Renal cortical epithelial cell (primary cell): ENCODE data around the gene POU3F3. TPM values are rescaled to one million over a fixed set of nuclear protein-coding genes. Genes with fewer than 3 reads are reported as not detected.
A peak's percentile ranks its signal among the peaks of the same experiment; 100 is the strongest.

ENCODE experiments used
- DNase-seq: peaks from one replicate; pipeline ENCODE4 v3.0.0-alpha.2; 2011; ENCODE audit warnings: low read depth
- total RNA-seq: library from RNA; depleted of rRNA; stranded (reverse); fragments of >200 nt; gene quantifications from 2 replicates; pipeline ENCODE4 v1.2.3, GENCODE V29; 2014

The POU3F3 gene
- total RNA-seq, 1 donor from 2014 or later: 81.9 TPM

GRCh38 chr2:104846786-104847585 is 6.9 kb upstream of the POU3F3 start:
- peak; percentile 56 for DNase-seq

GRCh38 chr2:104847586-104848160 is 6.2 kb upstream of the POU3F3 start:
- no peak for DNase-seq

GRCh38 chr2:104848526-104848925 is 5.4 kb upstream of the POU3F3 start:
- peak; percentile 94 for DNase-seq

- no peak for DNase-seq
These were observed 4.8 kb upstream of the POU3F3 start for GRCh38 chr2:104849101-104849500.

GRCh38 chr2:104849618-104850141 is 4.2 kb upstream of the POU3F3 start:
- DNase-seq: peak; percentile 81

- no peak for DNase-seq
These were observed 3.3 kb upstream of the POU3F3 start for GRCh38 chr2:104850361-104851290.

GRCh38 chr2:104851291-104852089 is 2.4 kb upstream of the POU3F3 start:
- DNase-seq: no peak

- no peak for DNase-seq
These were observed 1.7 kb upstream of the POU3F3 start for GRCh38 chr2:104852090-104852666.

- DNase-seq: no peak
These were observed 744 bp downstream of the POU3F3 start for GRCh38 chr2:104854498-104855220.

- no peak for DNase-seq
These were observed 1.5 kb downstream of the POU3F3 start for GRCh38 chr2:104855221-104856085.

GRCh38 chr2:104856086-104856972 is 2.4 kb downstream of the POU3F3 start:
- DNase-seq: no peak

- DNase-seq: no peak
These were observed 3.0 kb downstream of the POU3F3 start for GRCh38 chr2:104856973-104857261.

- DNase-seq: no peak
These were observed 3.5 kb downstream of the POU3F3 start for GRCh38 chr2:104857262-104858005.

- no peak for DNase-seq
These were observed 4.4 kb downstream of the POU3F3 start for GRCh38 chr2:104858006-104858978.

- no peak for DNase-seq
These were observed 5.4 kb downstream of the POU3F3 start for GRCh38 chr2:104859291-104859765.

- DNase-seq: no peak
These were observed 6.0 kb downstream of the POU3F3 start for GRCh38 chr2:104859766-104860450.
